Astrocyte of the cerebellum (primary cell): Measurements from ENCODE around the gene IDUA.
"Not testable (repeated sequence)": the region's sequence is repeated elsewhere in the genome, so short reads cannot be mapped to it uniquely, and the experiment has no call there.

Experiments
- DNase-seq: peaks from one replicate; pipeline ENCODE4 v3.0.0-alpha.2; 2011; ENCODE audit warnings: low read depth
- H3K4me3 ChIP-seq: 2 replicates; pipeline ENCODE4 v1.5.1; 2011; ENCODE audit warnings: mild to moderate bottlenecking, low read depth, low read length, moderate library complexity
- CTCF ChIP-seq: IDR thresholded peaks from 2 replicates; pipeline ENCODE4 v1.5.1; 2012; ENCODE audit warnings: low read length, low read depth, moderate library complexity, mild to moderate bottlenecking; ENCODE audit errors: missing control alignments
- in situ Hi-C: cut with HindIII; loops from 2 replicates; pipeline ENCODE4 v1.10.0; 2017; ENCODE audit warnings: low sequenced_read_pairs

The IDUA gene

GRCh38 chr4:1049591-1049905, 62.7 kb downstream of the IDUA start:
- TF ChIP-seq CTCF, result no peak
- DNase-seq, result no peak
- in situ Hi-C loops, result no loop called here
- H3K4me3 ChIP-seq, result no peak overlapping the region

GRCh38 chr4:1050486-1051213, 63.8 kb downstream of the IDUA start:
- DNase-seq, result no peak
- TF ChIP-seq CTCF, result peak; percentile 59
- no peak overlapping the region for H3K4me3 ChIP-seq
- in situ Hi-C loops, result loop anchor here (10.0 kb wide), 1 partner anchor 54 kb away; no protein-coding TSS in a partner anchor

GRCh38 chr4:1051472-1051871, 64.6 kb downstream of the IDUA start:
- in situ Hi-C loops, result loop anchor here (10.0 kb wide), 1 partner anchor 53 kb away; no protein-coding TSS in a partner anchor
- DNase-seq, result no peak
- TF ChIP-seq CTCF, result no peak
- H3K4me3 ChIP-seq, result no peak overlapping the region

GRCh38 chr4:1052231-1052671, 65.4 kb downstream of the IDUA start:
- no peak for TF ChIP-seq CTCF
- DNase-seq, result no peak
- in situ Hi-C loops, result loop anchor here (10.0 kb wide), 1 partner anchor 53 kb away; no protein-coding TSS in a partner anchor
- H3K4me3 ChIP-seq, result no peak overlapping the region

DNA sequence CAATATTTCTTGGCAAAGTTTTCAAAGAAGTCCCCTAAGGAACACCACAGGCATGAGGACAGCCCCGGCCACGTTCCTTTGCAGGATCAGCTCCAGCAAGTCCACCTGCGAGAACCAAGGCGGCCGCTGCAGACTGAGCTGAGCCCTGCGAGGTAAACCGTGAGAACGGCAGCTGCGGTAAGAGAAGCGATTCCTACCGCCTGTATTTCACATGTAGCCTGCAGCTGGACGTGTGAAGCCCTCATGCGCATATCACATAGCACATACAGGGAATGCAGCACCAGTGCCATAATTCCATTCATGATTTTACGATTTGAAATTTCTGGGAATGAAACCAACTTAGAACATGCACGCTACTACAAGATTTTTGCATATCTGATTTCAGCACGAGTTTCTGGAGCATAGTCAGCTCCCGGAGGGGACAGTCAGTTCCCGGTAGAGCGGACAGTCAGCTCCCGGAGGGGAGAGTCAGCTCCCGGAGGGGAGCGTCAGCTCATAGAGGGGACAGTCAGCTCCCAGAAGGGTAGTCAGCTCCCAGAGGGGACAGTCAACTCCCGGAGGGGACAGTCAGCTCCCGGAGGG, 66.3 kb downstream of the IDUA start:
- no peak overlapping the region for H3K4me3 ChIP-seq
- no peak for TF ChIP-seq CTCF
- DNase-seq, result no peak
- in situ Hi-C loops, result loop anchor here (10.0 kb wide), 1 partner anchor 52 kb away; no protein-coding TSS in a partner anchor

DNA sequence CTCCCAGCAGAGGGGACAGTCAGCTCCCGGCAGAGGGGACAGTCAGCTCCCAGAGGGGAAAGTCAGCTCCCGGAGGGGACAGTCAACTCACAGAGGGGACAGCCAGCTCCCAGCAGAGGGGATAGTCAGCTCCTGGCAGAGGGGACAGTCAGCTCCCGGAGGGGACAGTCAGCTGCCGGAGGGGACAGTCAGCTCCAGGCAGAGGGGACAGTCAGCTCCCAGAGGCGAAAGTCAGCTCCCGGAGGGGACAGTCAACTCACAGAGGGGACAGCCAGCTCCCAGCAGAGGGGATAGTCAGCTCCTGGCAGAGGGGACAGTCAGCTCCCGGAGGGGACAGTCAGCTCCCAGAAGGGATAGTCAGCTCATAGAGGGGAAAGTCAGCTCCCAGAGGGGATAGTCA, 67.0 kb downstream of the IDUA start:
- in situ Hi-C loops, result loop anchor here (10.0 kb wide), 1 partner anchor 51 kb away; no protein-coding TSS in a partner anchor

More for the DNA sequence above, 67.0 kb downstream of the IDUA start:
- H3K4me3 ChIP-seq, DNase-seq: not testable (repeated sequence)
